Peyer's patch (tissue), 4 donors: Measurements from ENCODE around the gene MPC1. TPM values are rescaled to one million over a fixed set of nuclear protein-coding genes. Genes with fewer than 3 reads are reported as not detected.

Experiments
- DNase-seq, 3 donors: peaks; one replicate each; pipeline ENCODE4 v3.0.0-alpha.2; 2017 to 2019
- H3K27ac ChIP-seq, 4 donors: fragments of 200-600 bp; sonication (generic); one replicate each; pipeline ENCODE4 v1.5.1; 2016 to 2019
- H3K27me3 ChIP-seq, 2 donors: fragments of 200-600 bp; sonication (generic); one replicate each; pipeline ENCODE4 v1.5.1; 2019
- H3K36me3 ChIP-seq, 3 donors: fragments of 200-600 bp; sonication (generic); one replicate each; pipeline ENCODE4 v1.5.1; 2016 to 2019
- H3K4me1 ChIP-seq, 4 donors: fragments of 200-600 bp; sonication (generic); one replicate each; pipeline ENCODE4 v1.5.1; 2016 to 2019
- H3K4me3 ChIP-seq, 4 donors: fragments of 200-600 bp; sonication (generic); 1 replicate in 3 of 4; 2 replicates in 1 of 4; pipeline ENCODE4 v1.5.1; 2016 to 2019; ENCODE audit warnings: mild to moderate bottlenecking in 1 of 4
- H3K9me3 ChIP-seq, 4 donors: fragments of 200-600 bp; sonication (generic); one replicate each; pipeline ENCODE4 v1.5.1; 2016 to 2019; ENCODE audit warnings: mild to moderate bottlenecking in 1 of 4
- CTCF ChIP-seq, 6 experiments: fragments of 450-650 bp in 4 of 6; fragments of 200-600 bp in 2 of 6; sonication (generic) in 1 of 6; IDR thresholded peaks; one replicate each; pipeline ENCODE4 v1.5.1; 2017 to 2019; ENCODE audit warnings: antibody characterized with exemption in 6 of 6, mild to moderate bottlenecking in 3 of 6, moderate library complexity in 1 of 6
- POLR2A ChIP-seq, 2 donors: fragments of 450-650 bp; IDR thresholded peaks; one replicate each; pipeline ENCODE4 v1.5.1; 2017; ENCODE audit warnings: antibody characterized with exemption in 2 of 2, mild to moderate bottlenecking in 2 of 2, moderate library complexity in 2 of 2
- total RNA-seq, 4 donors: library from RNA; depleted of rRNA; stranded (reverse); fragments of >200 nt; gene quantifications; one replicate each; pipeline ENCODE4 v1.1.0, GENCODE V29; 2016

MPC1 gene
- total RNA-seq, 4 donors from 2014 or later = 45.6 to 75.3 (median 59.8) TPM

- H3K9me3 ChIP-seq = no peaks in the 10 kb centered on the region
- no peaks in the 10 kb centered on the region for H3K4me1 ChIP-seq
- peaks cover 0 to 23% (median 0%) of the 10 kb centered on the region in 3 donors for H3K36me3 ChIP-seq
- H3K27ac ChIP-seq = no peak overlapping the region
- DNase-seq = no peak
- no peaks in the 10 kb centered on the region for H3K27me3 ChIP-seq
- no peak for TF ChIP-seq POLR2A (IDR thresholded peaks at IDR 0.05)
- no peak for TF ChIP-seq CTCF (IDR thresholded peaks at IDR 0.05)
- H3K4me3 ChIP-seq = no peak overlapping the region
Observed at GRCh38 chr6:166360243-166361076, 22.3 kb downstream of the MPC1 start.

GRCh38 chr6:166355552-166355951 lies 27.2 kb downstream of the MPC1 start:
- Histone ChIP-seq H3K4me1 (no peaks in the 10 kb centered on the region), H3K36me3 (no peaks in the 10 kb centered on the region), H3K27ac (no peak overlapping the region), H3K9me3 (no peaks in the 10 kb centered on the region), H3K27me3 (no peaks in the 10 kb centered on the region), H3K4me3 (no peak overlapping the region)
- TF ChIP-seq CTCF (IDR thresholded peaks at IDR 0.05) (no peak), POLR2A (IDR thresholded peaks at IDR 0.05) (no peak)
- DNase-seq = no peak

GRCh38 chr6:166354965-166355364 lies 27.8 kb downstream of the MPC1 start:
- no peak overlapping the region for H3K4me3 ChIP-seq
- no peak for DNase-seq
- no peaks in the 10 kb centered on the region for H3K9me3 ChIP-seq
- TF ChIP-seq POLR2A (IDR thresholded peaks at IDR 0.05) (no peak), CTCF (IDR thresholded peaks at IDR 0.05) (no peak)
- H3K27me3 ChIP-seq = no peaks in the 10 kb centered on the region
- no peak overlapping the region for H3K27ac ChIP-seq
- no peaks in the 10 kb centered on the region for H3K4me1 ChIP-seq
- no peaks in the 10 kb centered on the region for H3K36me3 ChIP-seq

- TF ChIP-seq POLR2A (IDR thresholded peaks at IDR 0.05) = no peak
- no peak for TF ChIP-seq CTCF (IDR thresholded peaks at IDR 0.05)
- Histone ChIP-seq H3K36me3 (no peaks in the 10 kb centered on the region), H3K9me3 (no peaks in the 10 kb centered on the region), H3K27me3 (no peaks in the 10 kb centered on the region), H3K27ac (no peak overlapping the region), H3K4me3 (no peak overlapping the region), H3K4me1 (no peaks in the 10 kb centered on the region)
- DNase-seq = no peak
Observed at GRCh38 chr6:166354143-166354542, 28.6 kb downstream of the MPC1 start.

GRCh38 chr6:166353507-166353906 lies 29.2 kb downstream of the MPC1 start:
- no peak overlapping the region for H3K4me3 ChIP-seq
- H3K4me1 ChIP-seq = no peaks in the 10 kb centered on the region
- H3K9me3 ChIP-seq = no peaks in the 10 kb centered on the region
- H3K27me3 ChIP-seq = no peaks in the 10 kb centered on the region
- DNase-seq = no peak
- H3K27ac ChIP-seq = no peak overlapping the region
- no peaks in the 10 kb centered on the region for H3K36me3 ChIP-seq
- TF ChIP-seq POLR2A (IDR thresholded peaks at IDR 0.05) (no peak), CTCF (IDR thresholded peaks at IDR 0.05) (no peak)
